ENCODE results near the gene PLCD1.

PLCD1 gene

DNA sequence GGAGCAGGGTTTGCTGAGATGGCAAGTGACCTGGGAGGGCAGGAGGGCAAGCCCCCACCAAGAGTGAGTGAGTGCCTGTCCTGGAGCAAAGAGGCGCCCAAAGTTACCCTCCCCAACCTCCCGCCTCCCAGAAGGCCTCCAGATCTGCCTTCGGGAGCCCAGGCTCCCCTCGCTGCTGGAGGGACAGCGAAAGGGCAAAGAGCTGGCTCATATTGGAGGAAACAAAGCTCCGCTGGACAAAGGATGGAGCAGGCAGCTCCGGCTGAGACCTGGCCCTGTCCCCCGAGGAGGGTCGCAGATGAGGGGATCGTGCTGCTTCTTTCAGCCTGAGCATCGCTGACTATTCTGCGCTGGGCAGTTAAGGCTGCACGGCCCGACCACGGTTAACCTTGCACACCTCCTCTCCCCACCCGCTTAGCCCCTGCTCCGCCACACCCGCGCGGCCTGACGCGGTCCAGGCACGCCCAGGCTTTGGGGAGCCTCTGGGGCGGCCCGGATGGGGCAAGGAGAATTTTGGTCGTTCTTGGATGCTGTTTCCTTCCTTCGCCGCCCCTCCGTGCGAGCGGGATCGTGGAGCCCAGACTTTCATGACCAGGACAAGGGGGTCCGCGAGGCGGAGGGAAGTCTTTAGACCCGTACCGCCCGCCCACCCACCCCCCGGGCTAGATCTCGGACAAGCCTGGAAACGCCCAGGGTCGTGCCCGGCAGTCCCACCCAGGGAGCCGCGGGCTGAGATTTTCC is 651 bp downstream of the PLCD1 start:
- Mint-ChIP-seq H3K9me3 (ENCODE audit: low read depth) (no peaks in the 10 kb centered on the region), H3K27me3 (peaks cover 2% of the 10 kb centered on the region), H3K4me1 (ENCODE audit: low read depth) (peaks cover 24% of the 10 kb centered on the region), H3K36me3 (no peaks in the 10 kb centered on the region), H3K4me3 (peak overlapping the region; percentile 77), H3K27ac (no peak overlapping the region)

DNA sequence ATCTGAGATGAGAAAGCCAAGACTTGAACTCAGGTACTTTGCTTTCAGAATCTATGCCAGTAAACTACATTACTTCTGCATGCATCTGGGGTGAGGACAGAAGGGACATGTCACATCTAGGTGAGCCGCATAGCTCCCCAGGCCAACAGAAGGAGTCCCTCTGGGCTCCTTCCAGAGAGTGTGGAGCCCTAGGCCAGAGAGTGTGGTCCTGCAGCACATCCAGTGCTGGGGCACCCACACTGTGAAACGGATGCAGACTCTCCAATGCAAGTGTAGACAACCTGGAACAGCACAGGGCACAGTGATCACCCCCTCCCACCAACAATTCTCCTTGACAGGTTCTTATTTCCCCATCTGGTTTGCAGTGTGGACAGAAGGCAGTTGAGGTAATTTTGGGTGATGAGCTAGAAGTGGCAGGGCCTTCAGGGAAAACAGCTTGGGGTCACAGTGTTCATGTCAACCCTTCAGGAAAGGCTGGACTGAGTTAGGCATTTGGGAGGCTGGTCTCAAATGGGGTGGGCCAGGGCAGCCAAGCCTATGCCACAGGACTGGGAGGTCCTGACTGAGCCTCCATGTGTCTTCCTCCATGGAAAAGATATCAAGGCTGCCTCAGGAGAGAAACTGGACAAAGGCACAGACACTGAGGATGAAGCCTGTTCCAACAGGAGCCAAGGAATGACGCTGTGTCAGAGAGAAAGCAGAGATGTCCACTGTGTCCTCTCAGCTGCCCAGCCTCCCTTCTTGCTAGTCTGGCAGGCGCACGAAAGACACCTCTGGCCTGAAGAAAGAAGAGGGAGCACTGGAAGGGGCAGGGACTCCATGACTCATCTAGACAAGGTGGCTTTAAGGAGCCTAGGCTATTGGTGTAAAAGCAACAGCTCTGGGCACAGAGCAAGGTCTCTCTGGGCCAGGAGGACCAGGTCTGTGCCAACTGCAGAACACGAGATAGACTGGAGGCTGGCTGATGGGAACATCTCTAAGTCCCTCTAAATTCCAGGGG is 1.7 kb downstream of the PLCD1 start:
- H3K9me3 Mint-ChIP-seq (ENCODE audit: low read depth): no peaks in the 10 kb centered on the region
- no peak overlapping the region for H3K27ac Mint-ChIP-seq
- peaks cover 34% of the 10 kb centered on the region for H3K4me1 Mint-ChIP-seq (ENCODE audit: low read depth)
- peaks cover 2% of the 10 kb centered on the region for H3K27me3 Mint-ChIP-seq
- no peaks in the 10 kb centered on the region for H3K36me3 Mint-ChIP-seq
- H3K4me3 Mint-ChIP-seq: peak overlapping the region; percentile 77

DNA sequence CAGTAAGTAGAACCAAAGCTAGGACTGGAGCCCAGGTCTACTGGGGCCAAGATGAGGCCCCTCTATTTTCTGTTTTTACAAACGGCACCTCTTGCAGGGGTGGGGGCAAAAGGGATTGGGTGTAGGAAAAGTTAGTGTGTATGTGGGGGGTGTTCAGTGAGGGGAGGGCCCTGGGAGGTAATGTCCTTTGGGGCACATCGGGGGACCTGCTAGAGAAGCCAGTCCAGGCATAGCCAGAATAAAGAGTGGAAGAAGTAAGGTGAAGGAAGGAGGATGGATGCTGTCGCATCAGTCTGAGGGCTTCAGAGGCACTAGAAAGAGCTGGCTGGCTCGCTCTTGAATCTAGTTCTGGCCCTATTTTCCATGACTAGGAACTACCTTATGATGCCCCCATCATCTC is 2.6 kb downstream of the PLCD1 start:
- H3K4me1 Mint-ChIP-seq (ENCODE audit: low read depth): peaks cover 35% of the 10 kb centered on the region
- no peak overlapping the region for H3K4me3 Mint-ChIP-seq
- no peaks in the 10 kb centered on the region for H3K36me3 Mint-ChIP-seq
- H3K27me3 Mint-ChIP-seq: peaks cover 2% of the 10 kb centered on the region
- no peak overlapping the region for H3K27ac Mint-ChIP-seq
- no peaks in the 10 kb centered on the region for H3K9me3 Mint-ChIP-seq (ENCODE audit: low read depth)

DNA sequence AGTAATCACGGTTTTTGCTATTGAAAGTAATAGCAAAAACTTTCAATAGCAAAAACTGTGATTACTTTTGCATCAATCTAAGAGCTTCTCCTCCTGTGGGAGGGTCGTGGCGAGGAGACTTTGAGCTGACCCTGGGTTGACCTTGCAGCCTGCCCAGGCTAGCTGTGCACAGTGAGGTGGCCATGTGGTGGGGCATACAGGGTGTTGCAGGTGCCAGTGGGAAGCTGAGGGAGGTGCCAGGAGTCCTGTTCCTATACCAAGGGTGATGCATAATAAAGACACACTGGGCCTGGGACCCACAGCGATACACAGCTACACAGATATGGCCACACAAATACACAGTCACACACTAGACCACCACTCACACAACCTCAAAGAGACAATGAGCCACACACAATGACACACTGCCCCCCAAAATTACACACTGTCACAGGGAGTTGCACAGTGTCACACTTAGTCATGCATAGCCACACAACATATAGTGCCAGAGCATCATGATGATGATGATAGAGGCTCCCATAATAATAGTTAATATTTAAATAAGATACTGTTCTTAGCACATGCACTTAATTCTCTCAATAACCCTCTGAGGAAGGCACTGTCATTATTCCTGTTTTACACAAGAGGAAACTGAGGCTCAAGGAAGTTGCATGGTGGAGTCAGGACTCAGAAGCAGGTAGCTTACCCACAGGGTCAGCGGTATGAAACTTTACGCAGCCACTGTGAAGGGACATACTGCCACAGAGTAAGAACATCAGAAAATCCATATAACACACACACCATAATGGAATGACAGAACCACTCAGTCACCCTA is 6.3 kb downstream of the PLCD1 start:
- Mint-ChIP-seq H3K36me3 (peaks cover 3% of the 10 kb centered on the region), H3K4me1 (ENCODE audit: low read depth) (peaks cover 30% of the 10 kb centered on the region), H3K9me3 (ENCODE audit: low read depth) (no peaks in the 10 kb centered on the region), H3K27me3 (no peaks in the 10 kb centered on the region), H3K27ac (peak overlapping the region; percentile 93), H3K4me3 (peak overlapping the region; percentile 90)

DNA sequence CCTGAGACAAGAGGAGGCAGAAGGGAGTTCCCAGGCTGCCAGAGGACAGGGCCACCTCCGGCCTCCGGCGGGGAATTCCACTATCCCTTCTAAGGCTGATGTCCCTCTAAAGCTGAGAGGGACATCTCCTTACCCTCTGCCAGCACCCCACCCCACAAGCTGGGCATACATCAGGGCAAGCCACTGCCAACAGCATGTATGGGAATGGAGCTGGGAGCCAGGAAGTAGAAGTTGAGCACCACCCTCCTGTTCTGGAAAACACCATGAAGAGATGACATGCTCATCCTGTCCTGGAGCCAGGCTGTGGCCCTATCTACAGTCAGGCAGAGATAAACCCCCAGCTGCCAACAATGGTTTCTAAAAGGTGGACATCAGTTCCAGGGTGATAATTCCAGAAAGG is 7.1 kb downstream of the PLCD1 start:
- H3K4me1 Mint-ChIP-seq (ENCODE audit: low read depth): peaks cover 30% of the 10 kb centered on the region
- no peak overlapping the region for H3K27ac Mint-ChIP-seq
- H3K27me3 Mint-ChIP-seq: no peaks in the 10 kb centered on the region
- no peak overlapping the region for H3K4me3 Mint-ChIP-seq
- no peaks in the 10 kb centered on the region for H3K9me3 Mint-ChIP-seq (ENCODE audit: low read depth)
- H3K36me3 Mint-ChIP-seq: peaks cover 3% of the 10 kb centered on the region

DNA sequence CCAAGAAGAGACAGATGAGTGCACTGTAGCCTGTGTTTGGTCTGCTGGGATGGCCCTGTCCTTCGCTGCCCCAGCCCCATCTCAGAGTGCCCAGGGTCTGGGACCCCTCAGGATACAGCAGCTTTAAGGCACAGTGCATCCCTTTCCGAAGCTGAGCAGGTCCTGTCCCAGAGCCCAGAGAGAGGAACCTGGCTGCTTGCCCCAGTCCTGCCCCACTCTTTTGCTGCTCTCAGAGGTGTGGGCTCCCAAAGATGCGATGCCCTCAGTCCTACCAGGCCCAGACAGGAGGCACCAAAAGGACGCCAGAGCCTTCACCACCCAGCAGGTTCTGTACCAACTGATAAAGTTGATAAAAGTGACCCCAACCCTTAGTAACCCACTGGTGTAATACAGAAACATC is 8.2 kb downstream of the PLCD1 start:
- Mint-ChIP-seq H3K9me3 (ENCODE audit: low read depth) (no peaks in the 10 kb centered on the region), H3K4me1 (ENCODE audit: low read depth) (peaks cover 30% of the 10 kb centered on the region), H3K36me3 (peaks cover 10% of the 10 kb centered on the region), H3K4me3 (no peak overlapping the region), H3K27ac (no peak overlapping the region), H3K27me3 (no peaks in the 10 kb centered on the region)

DNA sequence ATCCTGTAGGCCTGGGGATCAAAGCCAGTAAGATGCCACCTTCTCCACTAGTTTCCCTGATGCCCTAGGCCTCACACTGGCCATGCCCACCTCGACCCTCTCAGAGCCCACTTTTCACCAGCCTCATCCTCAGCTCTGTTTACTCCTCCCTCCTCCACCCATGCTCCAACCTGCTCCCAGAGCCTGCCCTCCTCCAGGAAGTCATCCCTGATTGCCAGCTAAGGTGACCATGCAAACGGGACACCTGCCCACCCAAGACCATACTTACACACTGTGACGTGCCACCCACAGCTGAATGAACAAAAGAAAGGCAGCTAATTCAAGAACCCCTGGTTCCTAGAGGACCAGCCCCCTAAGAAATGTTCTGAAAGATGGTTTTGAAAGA is 9.1 kb downstream of the PLCD1 start:
- Mint-ChIP-seq H3K4me3 (no peak overlapping the region), H3K9me3 (ENCODE audit: low read depth) (no peaks in the 10 kb centered on the region), H3K27me3 (no peaks in the 10 kb centered on the region), H3K36me3 (peaks cover 14% of the 10 kb centered on the region), H3K4me1 (ENCODE audit: low read depth) (peaks cover 25% of the 10 kb centered on the region), H3K27ac (no peak overlapping the region)

DNA sequence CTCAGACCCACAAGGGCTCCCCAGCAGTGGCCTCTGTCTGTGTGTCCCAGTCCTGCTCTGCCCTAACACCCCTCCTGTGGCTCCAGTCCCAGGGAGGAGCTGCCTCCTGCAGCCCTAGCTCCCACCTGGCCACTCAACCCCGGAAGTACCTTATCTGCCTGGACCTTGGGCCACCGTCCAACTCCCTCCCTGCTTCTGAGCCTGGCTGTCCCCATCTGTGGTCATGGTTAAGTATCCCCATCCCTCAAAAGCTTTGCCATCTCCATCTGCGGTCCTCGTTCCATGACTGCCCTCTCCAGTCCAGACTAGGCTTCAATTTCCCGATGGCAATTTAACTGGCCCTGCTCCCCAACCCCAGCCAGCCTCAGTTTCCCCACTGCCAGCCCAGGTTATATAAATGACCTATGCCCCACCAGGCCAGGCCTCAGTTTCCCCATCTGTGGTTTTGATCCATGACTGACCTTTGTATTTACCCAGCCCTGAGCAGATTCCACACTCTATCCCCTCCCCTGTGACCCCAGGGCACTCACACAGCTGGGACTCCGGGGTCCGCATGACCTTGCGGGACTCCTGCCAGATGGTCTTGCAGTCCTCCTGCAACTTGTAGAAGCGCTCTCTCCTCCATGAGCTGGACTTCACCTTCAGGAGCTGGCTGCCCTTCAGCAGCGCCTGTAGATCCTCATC is 9.6 kb downstream of the PLCD1 start:
- peaks cover 23% of the 10 kb centered on the region for H3K4me1 Mint-ChIP-seq (ENCODE audit: low read depth)
- peaks cover 14% of the 10 kb centered on the region for H3K36me3 Mint-ChIP-seq
- no peak overlapping the region for H3K27ac Mint-ChIP-seq
- H3K4me3 Mint-ChIP-seq: no peak overlapping the region
- no peaks in the 10 kb centered on the region for H3K27me3 Mint-ChIP-seq
- H3K9me3 Mint-ChIP-seq (ENCODE audit: low read depth): no peaks in the 10 kb centered on the region

DNA sequence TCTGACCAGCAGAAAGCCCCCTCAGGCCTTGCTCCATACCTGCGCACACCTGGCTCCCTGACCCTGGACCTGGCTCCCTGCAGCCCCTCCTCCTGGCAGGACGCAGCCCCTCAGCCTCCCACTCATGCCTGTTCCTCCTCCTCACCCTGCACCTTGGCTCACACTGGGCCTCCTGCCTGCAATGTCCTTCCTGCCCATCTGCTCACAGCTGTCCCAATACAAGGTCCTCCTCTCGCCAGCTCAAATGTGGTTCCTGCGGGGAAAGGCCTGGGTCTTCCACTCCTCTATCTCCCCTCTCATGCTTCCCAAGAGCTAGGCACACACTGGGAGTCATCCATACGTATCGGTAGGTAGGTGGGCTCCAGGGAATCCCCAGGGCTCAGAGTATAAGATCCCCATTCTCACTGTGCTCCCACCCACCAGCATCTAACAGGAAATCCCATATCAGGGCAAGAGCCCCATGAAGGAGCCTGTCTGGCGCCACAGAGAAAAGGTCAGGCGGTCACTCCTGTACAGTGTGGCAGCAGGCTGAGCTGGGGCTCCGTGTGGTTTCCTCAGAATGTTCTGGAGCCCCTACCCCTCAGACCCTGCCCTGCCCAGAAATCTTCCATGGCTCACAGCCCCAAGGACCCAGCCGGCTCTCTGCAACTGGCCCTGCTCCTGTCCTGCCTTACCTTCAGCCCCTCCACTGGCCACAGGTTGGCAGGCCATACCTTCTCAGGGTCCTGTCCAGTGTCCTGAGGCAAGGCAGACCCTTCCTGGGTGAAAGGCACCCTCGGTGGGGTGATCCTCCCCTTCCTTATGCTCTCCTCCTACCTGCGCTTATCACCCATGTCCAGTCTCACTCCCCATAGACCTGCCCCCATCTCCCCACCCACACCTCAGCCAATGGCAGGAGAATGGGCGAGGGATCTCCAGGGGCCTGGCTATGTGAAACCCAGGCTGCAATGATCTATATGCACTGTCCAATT is 10.9 kb downstream of the PLCD1 start:
- Mint-ChIP-seq H3K4me3 (no peak overlapping the region), H3K27me3 (no peaks in the 10 kb centered on the region), H3K27ac (peak overlapping the region; percentile 28), H3K36me3 (peaks cover 14% of the 10 kb centered on the region), H3K9me3 (ENCODE audit: low read depth) (no peaks in the 10 kb centered on the region), H3K4me1 (ENCODE audit: low read depth) (peaks cover 13% of the 10 kb centered on the region)

DNA sequence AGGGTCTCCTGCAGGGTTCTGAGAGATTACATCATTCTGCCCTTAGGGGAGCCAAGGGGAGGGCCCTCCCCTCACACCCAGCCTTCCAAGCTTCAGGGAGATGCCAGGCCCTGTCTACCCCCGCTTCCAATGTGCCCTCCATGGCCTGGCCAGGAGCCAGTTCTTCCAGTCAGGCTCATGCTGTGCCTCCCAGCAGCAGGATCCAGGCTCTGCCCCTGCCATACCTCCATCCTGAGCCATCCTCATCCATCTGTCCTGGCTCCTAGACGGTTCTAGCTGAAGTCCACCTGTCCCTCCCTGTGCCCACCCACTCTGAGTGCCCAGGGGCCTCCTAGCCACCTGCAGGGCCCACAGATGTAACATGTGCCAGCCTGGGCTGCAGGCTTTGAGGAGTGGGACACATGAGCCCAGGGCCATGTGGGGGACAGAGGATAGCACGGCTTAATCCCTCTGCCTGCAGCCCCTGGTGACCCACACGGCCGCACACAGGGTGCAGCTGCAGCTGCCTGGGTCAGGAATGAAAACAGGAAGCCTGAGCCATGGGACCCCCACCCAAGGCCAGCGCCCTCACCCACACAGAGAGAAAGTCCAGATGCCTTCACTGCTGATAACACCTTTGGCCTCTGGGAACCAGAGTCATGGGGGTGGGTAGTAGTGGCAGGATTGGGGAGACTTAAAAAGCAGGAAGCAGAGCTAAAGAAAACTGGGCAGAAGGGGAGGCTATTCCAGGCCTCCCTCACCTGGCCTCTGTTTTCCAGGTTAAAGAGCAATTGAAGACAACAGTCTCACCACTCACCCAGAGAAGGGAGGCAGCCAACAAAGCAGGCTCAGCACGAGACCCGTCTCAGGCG is 11.8 kb downstream of the PLCD1 start:
- Mint-ChIP-seq H3K9me3 (ENCODE audit: low read depth) (no peaks in the 10 kb centered on the region), H3K36me3 (peaks cover 14% of the 10 kb centered on the region), H3K27me3 (no peaks in the 10 kb centered on the region)

DNA sequence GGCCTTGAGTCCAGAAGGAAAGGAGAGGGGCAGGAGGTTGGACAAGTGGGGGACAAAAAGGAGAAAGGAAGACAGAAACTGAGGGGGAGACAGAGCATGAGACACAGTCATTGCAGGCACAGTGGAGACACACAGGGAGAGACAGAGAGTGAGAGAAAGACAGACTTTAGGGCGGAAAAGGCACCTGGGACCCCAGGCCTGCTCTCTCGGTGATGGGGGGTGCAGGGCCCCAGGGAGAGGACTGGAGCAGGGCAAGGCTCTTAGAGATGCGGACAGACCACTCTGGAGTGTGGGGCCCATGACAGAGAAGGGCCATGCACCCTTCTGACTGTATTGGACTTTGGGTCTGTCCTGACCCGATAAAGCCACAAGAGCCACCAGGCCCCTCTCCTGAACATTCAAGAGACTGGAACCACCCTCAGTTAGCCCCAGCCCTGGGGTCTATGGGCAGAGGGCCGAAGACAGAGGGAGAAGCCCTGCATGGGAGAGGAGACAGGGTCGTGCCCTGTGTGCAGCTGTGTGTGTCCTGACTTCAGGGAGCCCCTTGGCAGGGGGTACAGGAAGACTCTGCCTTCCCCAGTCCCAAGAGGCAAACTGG is 12.5 kb downstream of the PLCD1 start:
- Mint-ChIP-seq H3K27ac (no peak overlapping the region), H3K9me3 (ENCODE audit: low read depth) (no peaks in the 10 kb centered on the region), H3K4me1 (ENCODE audit: low read depth) (peaks cover 5% of the 10 kb centered on the region)

More for the DNA sequence above, 11.8 kb downstream of the PLCD1 start:
- no peak overlapping the region for H3K27ac Mint-ChIP-seq
- H3K4me3 Mint-ChIP-seq: no peak overlapping the region
- H3K4me1 Mint-ChIP-seq (ENCODE audit: low read depth): peaks cover 5% of the 10 kb centered on the region

DNA sequence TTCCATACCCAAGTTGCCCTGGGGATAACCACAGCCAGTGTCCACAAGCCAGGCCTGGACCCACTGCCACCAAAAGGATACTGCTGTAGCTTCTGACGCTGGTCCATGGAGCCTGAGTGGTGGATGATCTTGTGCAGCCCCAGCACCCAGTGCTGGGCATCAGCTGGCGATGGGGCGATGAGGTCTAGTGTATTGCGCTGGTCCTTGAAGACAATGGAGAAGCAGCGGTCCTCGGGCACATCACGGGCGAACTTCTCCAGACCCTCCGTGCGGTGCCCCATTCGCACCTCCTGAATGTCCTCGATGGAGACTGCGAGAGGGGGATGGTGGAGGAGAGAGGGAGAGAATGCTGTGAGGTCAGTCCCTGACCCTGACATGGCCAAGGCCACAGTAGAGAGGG is 13.0 kb downstream of the PLCD1 start:
- Mint-ChIP-seq H3K36me3 (peaks cover 14% of the 10 kb centered on the region), H3K4me1 (ENCODE audit: low read depth) (no peaks in the 10 kb centered on the region), H3K9me3 (ENCODE audit: low read depth) (no peaks in the 10 kb centered on the region), H3K27me3 (no peaks in the 10 kb centered on the region), H3K4me3 (no peak overlapping the region), H3K27ac (no peak overlapping the region)

More for the DNA sequence above, 12.5 kb downstream of the PLCD1 start:
- Mint-ChIP-seq H3K4me3 (no peak overlapping the region), H3K36me3 (peaks cover 14% of the 10 kb centered on the region), H3K27me3 (no peaks in the 10 kb centered on the region)

Measured in activated naive CD8-positive, alpha-beta T cell (primary cell).